Measurements from ENCODE around the gene MRS2.
"Not testable (repeated sequence)": the region's sequence is repeated elsewhere in the genome, so short reads cannot be mapped to it uniquely, and the experiment has no call there.

MRS2 gene, protein sequence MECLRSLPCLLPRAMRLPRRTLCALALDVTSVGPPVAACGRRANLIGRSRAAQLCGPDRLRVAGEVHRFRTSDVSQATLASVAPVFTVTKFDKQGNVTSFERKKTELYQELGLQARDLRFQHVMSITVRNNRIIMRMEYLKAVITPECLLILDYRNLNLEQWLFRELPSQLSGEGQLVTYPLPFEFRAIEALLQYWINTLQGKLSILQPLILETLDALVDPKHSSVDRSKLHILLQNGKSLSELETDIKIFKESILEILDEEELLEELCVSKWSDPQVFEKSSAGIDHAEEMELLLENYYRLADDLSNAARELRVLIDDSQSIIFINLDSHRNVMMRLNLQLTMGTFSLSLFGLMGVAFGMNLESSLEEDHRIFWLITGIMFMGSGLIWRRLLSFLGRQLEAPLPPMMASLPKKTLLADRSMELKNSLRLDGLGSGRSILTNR

GRCh38 chr6:24402697-24403500, at the start of gene MRS2:
Gene MRS2 (plus strand): TSS chr6:24402936. CDS start chr6:24403047, 111 bp downstream.
- no peak for DNase-seq

- no peak for DNase-seq
These were observed 48.9 kb upstream of the MRS2 start for GRCh38 chr6:24353861-24354260.

- DNase-seq = no peak
These were observed 47.3 kb upstream of the MRS2 start for GRCh38 chr6:24355393-24355792.

DNA sequence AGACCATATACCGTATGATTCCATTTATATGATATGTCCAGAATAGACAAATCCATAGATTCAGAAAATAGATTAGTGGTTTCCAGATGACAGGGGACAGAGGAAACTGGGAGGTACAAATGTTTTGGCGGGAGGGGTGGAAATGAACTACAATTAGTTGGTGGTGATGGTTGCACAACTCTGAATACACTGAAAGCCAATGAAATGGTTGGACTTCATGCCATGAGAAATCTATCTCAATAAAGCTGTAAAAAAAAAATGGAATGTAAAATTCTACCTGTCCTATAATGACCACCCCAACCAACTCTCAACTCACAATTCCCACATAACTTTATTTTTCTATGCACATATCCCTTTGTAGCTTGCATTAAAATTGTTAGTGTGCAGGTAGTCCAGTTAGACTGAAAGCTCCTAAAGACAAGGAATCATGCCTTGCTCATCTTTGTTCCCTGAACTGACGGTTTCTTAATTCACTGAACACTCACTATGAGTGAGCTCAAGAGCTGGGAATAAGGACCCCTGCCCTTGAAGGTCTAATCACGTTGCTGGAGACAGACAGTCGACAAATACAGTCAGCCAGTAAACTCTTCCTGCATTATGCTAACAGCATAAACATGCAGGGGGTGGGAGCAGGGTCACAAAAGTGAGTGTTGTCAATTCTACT, 46.3 kb upstream of the MRS2 start:
- DNase-seq = no peak

GRCh38 chr6:24357336-24358218, 45.2 kb upstream of the MRS2 start, which contains the start of gene DCDC2:
Gene DCDC2 (minus strand): TSS chr6:24358059. CDS start chr6:24357750, 309 bp downstream.
- DNase-seq = no peak

GRCh38 chr6:24358219-24358821, 44.4 kb upstream of the MRS2 start:
- DNase-seq = no peak

GRCh38 chr6:24359640-24360454, 42.9 kb upstream of the MRS2 start:
- DNase-seq = peak; percentile 13

DNA sequence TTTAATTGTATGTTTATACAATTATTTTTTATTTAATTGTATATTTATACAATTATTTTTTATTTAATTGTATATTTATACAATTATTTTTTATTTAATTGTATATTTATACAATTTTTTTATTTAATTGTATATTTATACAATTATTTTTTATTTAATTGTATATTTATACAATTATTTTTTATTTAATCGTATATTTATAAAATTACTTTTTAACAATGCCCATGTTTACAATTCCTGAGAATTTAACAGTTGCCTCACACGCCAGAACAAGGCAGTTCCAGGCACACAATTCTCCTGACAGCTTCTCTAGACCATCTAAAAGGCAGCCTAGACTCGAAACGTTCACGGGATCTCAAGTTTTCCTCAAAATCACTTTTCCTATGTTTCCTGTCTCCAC, 40.4 kb upstream of the MRS2 start:
- not testable (repeated sequence) for DNase-seq

GRCh38 chr6:24365103-24365633, 37.6 kb upstream of the MRS2 start:
- DNase-seq = not testable (repeated sequence)

DNA sequence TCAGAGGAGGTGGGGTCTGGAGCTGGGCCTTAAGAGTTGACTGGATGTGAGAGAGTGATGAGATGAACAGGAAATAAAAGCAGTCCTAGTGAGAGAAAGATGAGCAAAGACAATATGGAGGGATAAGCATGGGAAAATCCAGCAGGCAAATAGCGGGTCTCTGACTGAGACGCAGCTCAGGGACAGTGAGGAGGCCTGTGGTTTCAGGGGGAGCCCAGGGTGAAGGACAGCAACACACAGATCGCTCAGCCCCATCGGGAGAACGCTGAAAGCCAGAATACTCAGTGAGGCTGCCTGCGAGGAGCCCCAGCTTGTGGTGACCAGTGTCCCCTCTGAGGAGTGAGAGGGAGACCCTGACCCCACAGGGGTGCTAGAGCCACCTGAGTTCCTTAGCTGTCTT, 28.1 kb upstream of the MRS2 start:
- no peak for DNase-seq

GRCh38 chr6:24376871-24377270, 25.9 kb upstream of the MRS2 start:
- no peak for DNase-seq

DNA sequence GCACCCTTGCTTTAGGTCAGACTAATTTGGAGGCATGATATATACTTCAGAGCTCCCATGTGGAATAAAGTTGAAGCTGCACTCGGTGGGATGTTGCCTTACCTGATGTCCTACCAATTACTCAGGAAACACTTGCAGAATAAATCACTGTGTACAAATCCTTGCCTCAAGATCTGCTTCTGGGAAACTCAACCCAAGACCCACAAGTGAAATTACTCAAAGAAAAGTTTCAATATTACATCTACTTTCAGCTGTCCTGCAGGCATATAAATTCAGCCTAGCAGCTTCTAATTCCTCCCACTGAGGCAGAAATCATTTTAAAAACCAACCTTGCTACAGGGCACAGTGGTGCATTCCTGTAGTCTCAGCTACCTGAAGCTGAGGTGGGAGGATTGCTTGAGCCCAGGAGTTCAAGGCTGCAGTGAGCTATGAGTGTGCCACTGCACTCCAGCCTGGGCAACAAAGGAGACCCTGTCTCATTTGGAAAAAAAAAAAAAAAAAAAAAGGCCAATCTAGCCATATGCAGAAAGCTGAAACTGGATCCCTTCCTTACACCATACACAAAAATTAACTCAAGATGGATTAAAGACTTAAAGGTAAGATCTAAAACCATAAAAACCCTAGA, 24.2 kb upstream of the MRS2 start:
- no peak for DNase-seq

- no peak for DNase-seq
These were observed 21.1 kb upstream of the MRS2 start for GRCh38 chr6:24381476-24382219.

GRCh38 chr6:24382220-24382540, 20.6 kb upstream of the MRS2 start:
- no peak for DNase-seq

DNA sequence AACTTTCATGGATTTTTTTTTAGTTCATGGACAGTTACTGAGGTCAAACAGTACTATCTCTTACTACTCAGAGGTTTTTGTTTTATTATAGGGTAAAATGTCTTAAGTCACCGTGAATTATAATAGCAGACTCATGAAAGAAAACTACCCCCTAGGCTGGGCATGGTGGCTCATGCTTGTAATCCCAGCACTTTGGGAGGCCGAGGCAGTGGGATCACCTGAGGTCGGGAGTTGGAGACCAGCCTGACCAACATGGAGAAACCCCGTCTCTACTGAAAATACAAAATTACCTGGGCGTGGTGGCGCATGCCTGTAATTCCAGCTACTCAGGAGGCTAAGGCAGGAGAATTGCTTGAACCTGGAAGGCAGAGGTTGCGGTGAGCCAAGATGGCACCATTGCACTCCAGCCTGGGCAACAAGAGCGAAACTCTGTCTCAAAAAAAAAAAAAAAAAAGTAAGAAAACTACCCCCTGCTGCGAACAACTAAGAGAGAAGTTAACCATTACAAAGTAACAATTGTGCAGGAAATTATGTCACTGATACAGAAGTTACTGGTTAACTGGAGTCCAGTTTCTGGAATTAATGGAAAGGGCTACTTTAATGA, 19.7 kb upstream of the MRS2 start:
- not testable (repeated sequence) for DNase-seq

DNA sequence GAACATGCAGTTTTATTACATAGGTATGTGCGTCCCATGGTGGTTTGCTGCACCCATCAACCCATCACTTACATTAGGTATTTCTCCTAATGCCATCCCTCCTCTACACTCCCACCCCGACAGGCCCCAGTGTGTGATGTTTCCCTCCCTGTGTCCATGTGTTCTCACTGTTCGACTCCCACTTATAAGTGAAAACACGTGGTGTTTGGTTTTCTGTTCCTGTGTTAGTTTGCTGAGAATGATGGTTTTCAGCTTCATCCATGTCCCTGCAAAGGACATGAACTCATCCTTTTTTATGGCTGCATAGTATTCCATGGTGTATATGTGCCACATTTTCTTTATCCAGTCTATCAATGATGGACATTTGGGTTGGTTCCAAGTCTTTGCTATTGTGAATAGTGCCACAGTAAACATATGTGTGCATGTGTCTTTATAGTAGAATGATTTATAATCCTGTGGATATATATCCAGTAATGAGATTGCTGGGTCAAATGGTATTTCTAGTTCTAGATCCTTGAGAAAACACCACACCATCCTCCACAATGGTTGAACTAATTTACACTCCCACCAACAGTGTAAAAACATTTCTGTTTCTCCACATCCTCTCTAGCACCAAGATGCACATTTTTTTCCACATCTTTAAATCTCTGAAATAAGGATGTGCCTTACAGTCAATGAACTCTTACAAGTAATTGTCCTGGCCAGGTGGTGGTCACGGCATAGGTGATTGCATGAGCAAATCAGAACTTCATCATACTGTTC, 18.2 kb upstream of the MRS2 start:
- DNase-seq = not testable (repeated sequence)

DNA sequence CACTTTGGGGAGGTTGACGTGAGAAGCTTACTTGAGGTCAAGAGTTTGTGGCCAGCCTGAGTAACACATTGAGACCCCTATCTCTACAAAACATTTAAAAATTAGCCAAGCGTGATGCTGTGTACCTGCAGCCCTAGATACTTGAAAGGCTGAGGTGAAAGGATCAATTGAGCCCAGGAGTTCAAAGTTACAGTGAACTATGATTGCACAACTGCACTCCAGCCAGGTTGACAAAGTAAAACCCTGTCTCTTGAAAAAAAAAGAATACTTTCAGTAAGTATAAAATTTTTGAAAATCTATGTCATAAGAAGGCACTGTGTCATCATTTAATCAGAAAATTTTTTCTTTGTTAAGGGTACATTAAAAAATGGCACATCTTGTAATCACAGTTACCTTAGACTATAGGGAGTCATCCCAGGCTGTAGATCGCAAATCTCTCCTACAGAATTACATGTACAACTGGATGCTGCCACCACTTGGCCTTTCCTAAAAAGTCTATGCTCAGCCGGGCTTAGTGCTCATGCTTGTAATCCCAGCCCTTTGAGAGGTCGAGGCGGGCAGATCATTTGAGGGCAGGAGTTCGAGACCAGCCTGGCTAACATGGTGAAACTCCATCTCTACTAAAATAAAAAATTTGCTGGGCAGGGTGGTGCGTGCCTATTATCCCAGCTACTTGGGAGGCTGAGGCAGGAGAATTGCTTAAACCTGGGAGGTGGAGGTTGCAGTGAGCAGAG, 17.0 kb upstream of the MRS2 start:
- no peak for DNase-seq

- no peak for DNase-seq
These were observed 14.9 kb upstream of the MRS2 start for GRCh38 chr6:24387818-24388217.
